Small intestine (tissue), 7 donors: ENCODE results near the gene PRRC2B. TPM values are rescaled to one million over a fixed set of nuclear protein-coding genes. Genes with fewer than 3 reads are reported as not detected.

Experiments used
- DNase-seq, 2 donors: peaks; one replicate each; pipeline versions ENCODE4 v3.0.0 to v3.0.0-alpha.2; 2013
- FAIRE-seq: peaks from 2 replicates; lab custom pipeline; 2012; peaks lifted over from hg19 to GRCh38; lab: Jason Lieb, UNC
- H3K27ac ChIP-seq, 3 donors: one replicate each; pipeline ENCODE4 v1.5.1; 2013; ENCODE audit warnings: low read length in 2 of 3, mild to moderate bottlenecking in 2 of 3, control low read depth in 1 of 3, inconsistent platforms in 1 of 3, low read depth in 1 of 3, moderate library complexity in 1 of 3
- H3K27me3 ChIP-seq, 3 donors: one replicate each; pipeline ENCODE4 v1.6.1; 2013; ENCODE audit warnings: low read length in 3 of 3, inconsistent platforms in 1 of 3; ENCODE audit not compliant: control insufficient read depth in 3 of 3, insufficient read depth in 3 of 3
- H3K36me3 ChIP-seq, 3 donors: one replicate each; pipeline ENCODE4 v1.6.1; 2013; ENCODE audit warnings: low read length in 3 of 3, inconsistent platforms in 1 of 3, low read depth in 1 of 3, mild to moderate bottlenecking in 1 of 3, moderate library complexity in 1 of 3; ENCODE audit not compliant: control insufficient read depth in 3 of 3, insufficient read depth in 2 of 3
- H3K4me1 ChIP-seq, 3 donors: one replicate each; pipeline ENCODE4 v1.6.1; 2013; ENCODE audit warnings: low read length in 2 of 3, inconsistent platforms in 1 of 3, low read depth in 1 of 3, mild to moderate bottlenecking in 1 of 3, moderate library complexity in 1 of 3; ENCODE audit not compliant: control insufficient read depth in 3 of 3, insufficient read depth in 2 of 3
- H3K4me3 ChIP-seq, 3 donors: one replicate each; pipeline ENCODE4 v1.5.1; 2013; ENCODE audit warnings: low read length in 3 of 3, control low read depth in 1 of 3, inconsistent platforms in 1 of 3, low read depth in 1 of 3, mild to moderate bottlenecking in 1 of 3, moderate library complexity in 1 of 3
- H3K9me3 ChIP-seq, 2 donors: one replicate each; pipeline ENCODE4 v1.6.1; 2013; ENCODE audit warnings: low read depth in 1 of 2, low read length in 1 of 2; ENCODE audit not compliant: control insufficient read depth in 2 of 2, insufficient read depth in 1 of 2
- WGBS, 3 donors: extraction: QIAGEN DNeasy Blood & Tissue Kit; methylation state at CpG; one replicate each; pipeline ENCODE4 v1.1.7; 2013; 5-methylcytosine and 5-hydroxymethylcytosine counted together
- polyA plus RNA-seq, 4 donors: library from polyadenylated mRNA; stranded (reverse) in 3 of 4; unstranded in 1 of 4; fragments of 200-250 nt in 3 of 4; fragments of 120-200 nt in 1 of 4; gene quantifications; one replicate each; pipeline versions ENCODE4 v1.2.1 to v1.2.3, GENCODE V29; 2013
- donor health status: healthy with polysubstance abuse.
- donor health status: control.
- donor health status: control.
- donor health status: Bipolar disorder and iron deficiency.
- donor health status: healthy.

Gene PRRC2B
- polyA plus RNA-seq, 4 donors: 18.9 to 138 (median 40.7) TPM

DNA sequence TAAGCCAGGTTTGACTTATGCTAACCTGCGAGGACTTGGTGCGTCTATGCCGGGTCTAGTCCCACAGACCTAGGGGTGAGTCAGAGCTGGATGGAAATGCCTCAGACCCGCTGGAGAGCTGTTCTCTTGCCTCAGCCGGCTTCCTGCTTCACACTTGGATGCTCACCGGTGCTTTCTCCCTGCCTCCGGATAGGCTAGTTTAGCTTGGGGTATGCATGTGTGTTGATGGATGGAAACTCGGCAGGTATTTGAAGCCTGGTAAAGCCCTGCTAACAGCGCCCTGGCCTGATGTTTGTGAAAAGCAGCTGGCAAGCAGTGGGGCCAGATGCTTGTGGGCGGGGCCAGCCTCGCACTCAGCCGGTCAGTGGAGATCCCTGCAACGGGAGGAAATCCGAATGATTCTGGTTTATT is 29.3 kb downstream of the PRRC2B start:
- no peaks in the 10 kb centered on the region for H3K9me3 ChIP-seq
- no peak for FAIRE-seq
- WGBS, 3 donors: 18 to 26% (median 23%) methylated on average over 14 of the region's 14 CpGs
- H3K27ac ChIP-seq: peak overlapping the region; percentile 21 to 78 (median 25)
- peaks cover 0 to 65% (median 2%) of the 10 kb centered on the region in 3 donors for H3K36me3 ChIP-seq
- peak; percentile 48 to 52 for DNase-seq
- peaks cover 5 to 34% (median 33%) of the 10 kb centered on the region in 3 donors for H3K4me1 ChIP-seq
- no peaks in the 10 kb centered on the region for H3K27me3 ChIP-seq
- H3K4me3 ChIP-seq: no peak overlapping the region

DNA sequence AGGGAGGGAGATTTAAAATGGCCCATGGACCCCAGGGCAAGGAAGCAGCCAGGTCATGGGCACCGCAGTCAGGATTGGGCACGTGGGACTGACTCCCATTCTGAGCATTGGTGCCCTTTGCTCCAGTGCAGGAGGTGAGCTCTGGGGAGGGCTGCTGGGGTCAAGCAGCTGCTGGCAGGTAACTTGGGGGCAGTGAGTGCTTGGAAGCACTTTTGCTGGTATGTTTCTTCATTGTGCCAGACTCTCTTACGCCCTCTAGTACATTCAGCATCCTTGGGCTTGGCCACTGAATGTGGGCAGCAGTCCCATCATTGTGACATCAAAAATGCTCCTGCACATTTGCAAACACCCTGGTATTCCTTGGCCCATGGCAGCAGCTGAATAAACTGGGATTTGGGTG is 32.7 kb downstream of the PRRC2B start:
- no peak overlapping the region for H3K27ac ChIP-seq
- H3K4me3 ChIP-seq: no peak overlapping the region
- H3K27me3 ChIP-seq: no peaks in the 10 kb centered on the region
- DNase-seq (no peak), FAIRE-seq (no peak)
- H3K4me1 ChIP-seq: peaks cover 5 to 24% (median 18%) of the 10 kb centered on the region in 3 donors
- no peaks in the 10 kb centered on the region for H3K9me3 ChIP-seq
- peaks cover 0 to 67% (median 3%) of the 10 kb centered on the region in 3 donors for H3K36me3 ChIP-seq
- 89 to 93% (median 90%) methylated on average over 3 of the region's 3 CpGs for WGBS, 3 donors

GRCh38 chr9:131429121-131430012 is 35.5 kb downstream of the PRRC2B start:
- no peak overlapping the region for H3K27ac ChIP-seq
- H3K4me3 ChIP-seq: no peak overlapping the region
- no peaks in the 10 kb centered on the region for H3K9me3 ChIP-seq
- FAIRE-seq (no peak), DNase-seq (no peak)
- 74 to 83% (median 77%) methylated on average over 10 of the region's 10 CpGs for WGBS, 3 donors
- no peaks in the 10 kb centered on the region for H3K27me3 ChIP-seq
- H3K4me1 ChIP-seq: peaks cover 0 to 5% (median 0%) of the 10 kb centered on the region in 3 donors
- peaks cover 15 to 66% (median 18%) of the 10 kb centered on the region in 3 donors for H3K36me3 ChIP-seq

GRCh38 chr9:131432050-131432449 is 38.2 kb downstream of the PRRC2B start:
- H3K9me3 ChIP-seq: no peaks in the 10 kb centered on the region
- no peak overlapping the region for H3K27ac ChIP-seq
- FAIRE-seq (no peak), DNase-seq (no peak)
- no peaks in the 10 kb centered on the region for H3K27me3 ChIP-seq
- H3K4me3 ChIP-seq: no peak overlapping the region
- 85 to 93% (median 89%) methylated on average over 4 of the region's 4 CpGs for WGBS, 3 donors
- H3K4me1 ChIP-seq: peaks cover 0 to 5% (median 0%) of the 10 kb centered on the region in 3 donors
- H3K36me3 ChIP-seq: peaks cover 18 to 75% (median 19%) of the 10 kb centered on the region in 3 donors

GRCh38 chr9:131432597-131433301 is 38.9 kb downstream of the PRRC2B start:
- DNase-seq: no peak

DNA sequence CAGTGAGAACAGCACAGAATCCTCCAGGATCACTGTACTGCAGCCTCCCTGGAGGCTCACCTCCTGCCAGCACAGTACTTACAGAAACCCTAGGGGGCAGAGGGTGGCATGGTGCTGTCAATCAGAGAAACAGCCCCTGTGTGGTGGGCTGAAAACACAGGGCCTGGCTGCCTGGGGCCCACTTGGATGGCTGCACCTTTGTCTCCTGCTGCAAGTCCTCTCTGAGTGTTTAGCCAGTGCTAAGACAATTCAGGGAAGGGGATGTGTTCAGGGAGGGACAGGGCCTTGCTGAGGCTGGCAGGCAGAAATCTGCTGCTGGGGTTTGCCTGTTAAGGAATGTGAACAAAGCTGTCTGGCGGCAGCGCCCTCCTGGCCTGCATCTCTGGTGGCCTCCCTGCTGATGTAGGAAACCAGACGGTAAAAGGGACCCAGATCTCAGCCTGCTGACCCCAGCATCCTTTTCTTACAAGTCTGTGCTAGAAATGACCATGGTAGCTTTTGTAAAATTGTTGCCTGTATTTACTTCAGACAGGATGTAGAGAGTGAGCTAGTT is 39.5 kb downstream of the PRRC2B start:
- no peak for DNase-seq

More at GRCh38 chr9:131432597-131433301, 38.9 kb downstream of the PRRC2B start:
- 82 to 91% (median 87%) methylated on average over 15 of the region's 15 CpGs for WGBS, 3 donors
- H3K27me3 ChIP-seq: no peaks in the 10 kb centered on the region
- H3K9me3 ChIP-seq: no peaks in the 10 kb centered on the region
- H3K36me3 ChIP-seq: peaks cover 18 to 79% (median 19%) of the 10 kb centered on the region in 3 donors
- peaks cover 0 to 5% (median 0%) of the 10 kb centered on the region in 3 donors for H3K4me1 ChIP-seq
- no peak for FAIRE-seq
- peak overlapping the region in 1 of 3 donors; percentile 27 for H3K27ac ChIP-seq
- no peak overlapping the region for H3K4me3 ChIP-seq

GRCh38 chr9:131434673-131435072 is 40.8 kb downstream of the PRRC2B start:
- Histone ChIP-seq H3K4me1 (peaks cover 0 to 2% (median 0%) of the 10 kb centered on the region in 3 donors), H3K27ac (no peak overlapping the region), H3K36me3 (peaks cover 25 to 85% (median 27%) of the 10 kb centered on the region in 3 donors), H3K4me3 (no peak overlapping the region), H3K9me3 (no peaks in the 10 kb centered on the region), H3K27me3 (no peaks in the 10 kb centered on the region)
- FAIRE-seq: no peak
- no peak for DNase-seq
- WGBS, 3 donors: 85 to 89% (median 86%) methylated on average over 7 of the region's 7 CpGs

More for the DNA sequence above, 39.5 kb downstream of the PRRC2B start:
- Histone ChIP-seq H3K4me3 (no peak overlapping the region), H3K36me3 (peaks cover 18 to 82% (median 19%) of the 10 kb centered on the region in 3 donors), H3K27me3 (no peaks in the 10 kb centered on the region), H3K27ac (peak overlapping the region in 1 of 3 donors; percentile 27), H3K4me1 (peaks cover 0 to 5% (median 0%) of the 10 kb centered on the region in 3 donors), H3K9me3 (no peaks in the 10 kb centered on the region)
- 85 to 92% (median 90%) methylated on average over 3 of the region's 3 CpGs for WGBS, 3 donors
- no peak for FAIRE-seq

DNA sequence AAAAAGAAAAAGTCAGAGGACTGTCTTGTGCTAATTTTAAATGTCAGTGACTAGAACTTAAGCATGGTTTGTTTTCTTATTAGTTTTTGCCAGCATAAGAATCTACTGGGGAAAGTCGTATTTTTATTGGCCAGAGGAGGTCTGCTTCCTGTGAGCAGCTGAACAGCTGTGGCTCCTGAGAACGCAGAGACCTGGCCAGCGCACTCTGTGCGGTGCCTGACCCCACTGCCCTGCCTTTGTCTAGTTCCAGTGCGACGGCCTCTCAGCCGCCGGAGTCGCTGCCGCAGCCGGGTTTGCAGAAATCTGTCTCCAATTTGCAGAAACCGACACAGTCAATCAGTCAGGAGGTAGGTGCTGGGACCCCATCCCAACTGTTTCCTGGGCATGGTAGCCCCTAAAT is 42.5 kb downstream of the PRRC2B start:
- H3K27ac ChIP-seq: no peak overlapping the region
- H3K36me3 ChIP-seq: peaks cover 21 to 84% (median 30%) of the 10 kb centered on the region in 3 donors
- H3K4me3 ChIP-seq: no peak overlapping the region
- H3K9me3 ChIP-seq: no peaks in the 10 kb centered on the region
- H3K27me3 ChIP-seq: no peaks in the 10 kb centered on the region
- WGBS, 3 donors: 78 to 90% (median 85%) methylated on average over 12 of the region's 12 CpGs
- no peaks in the 10 kb centered on the region for H3K4me1 ChIP-seq
- DNase-seq: no peak
- FAIRE-seq: no peak
